GM23338 (cell line): ENCODE measurements around the gene STRA6. TPM values are rescaled to one million over a fixed set of nuclear protein-coding genes. Genes with fewer than 3 reads are reported as not detected.

Experiments
- ATAC-seq: fragments of 200-7000 bp; cut with Tn5 transposase; 3 replicates; pipeline ENCODE4 v1.9.1; 2020
- DNase-seq: peaks from one replicate; pipeline ENCODE4 v3.0.0-alpha.2; 2015; ENCODE audit warnings: low spot score
- H2AFZ ChIP-seq: fragments of 200-600 bp; sonication (generic); 2 replicates; pipeline ENCODE4 v1.8.0; 2016; ENCODE audit warnings: antibody characterized with exemption, mild to moderate bottlenecking, moderate library complexity
- H3F3A ChIP-seq: fragments of 200-600 bp; sonication (generic); replicated peaks from 2 replicates; pipeline ENCODE4 v1.8.0; 2017; ENCODE audit warnings: antibody characterized with exemption, mixed run types, low read depth
- H3K27ac ChIP-seq: fragments of 200-600 bp; sonication (generic); 2 replicates; pipeline ENCODE4 v1.6.1; 2016; ENCODE audit warnings: low read depth
- H3K27me3 ChIP-seq: fragments of 200-600 bp; sonication (generic); 2 replicates; pipeline ENCODE4 v1.8.0; 2016; ENCODE audit warnings: mild to moderate bottlenecking, mixed run types, moderate library complexity; ENCODE audit not compliant: insufficient read depth
- H3K36me3 ChIP-seq: fragments of 200-600 bp; sonication (generic); 2 replicates; pipeline ENCODE4 v1.8.0; 2016; ENCODE audit warnings: mild to moderate bottlenecking; ENCODE audit not compliant: insufficient read depth
- H3K4me1 ChIP-seq: fragments of 200-600 bp; sonication (generic); 2 replicates; pipeline ENCODE4 v1.8.0; 2016; ENCODE audit warnings: mild to moderate bottlenecking, moderate library complexity; ENCODE audit not compliant: insufficient read depth
- H3K4me2 ChIP-seq: fragments of 200-600 bp; sonication (generic); 2 replicates; pipeline ENCODE4 v1.7.1; 2017; ENCODE audit warnings: mixed run types
- H3K4me3 ChIP-seq: fragments of 200-600 bp; sonication (generic); 2 replicates; pipeline ENCODE4 v1.6.1; 2016; ENCODE audit warnings: mixed run types
- H3K79me2 ChIP-seq: fragments of 200-600 bp; sonication (generic); replicated peaks from 2 replicates; pipeline ENCODE4 v1.8.0; 2017; ENCODE audit warnings: mild to moderate bottlenecking; ENCODE audit not compliant: insufficient read depth
- H3K9me2 ChIP-seq: fragments of 200-600 bp; sonication (generic); 2 replicates; pipeline ENCODE4 v1.8.0; 2017; ENCODE audit not compliant: insufficient read depth
- H4K20me1 ChIP-seq: fragments of 200-600 bp; sonication (generic); replicated peaks from 2 replicates; pipeline ENCODE4 v1.8.0; 2017; ENCODE audit warnings: mild to moderate bottlenecking; ENCODE audit not compliant: insufficient read depth
- H3K27ac Mint-ChIP-seq: 2 replicates; pipeline ENCODE4 v1.8.0; 2020; ENCODE audit warnings: inconsistent platforms, mild to moderate bottlenecking, moderate library complexity, mixed read lengths
- H3K27me3 Mint-ChIP-seq: 3 replicates; pipeline ENCODE4 v1.8.0; 2022; ENCODE audit warnings: low read depth, mild to moderate bottlenecking, moderate library complexity, mixed read lengths, inconsistent platforms; ENCODE audit not compliant: insufficient read depth, poor library complexity
- H3K36me3 Mint-ChIP-seq: 3 replicates; pipeline ENCODE4 v1.8.0; 2021; ENCODE audit warnings: low read depth, mild to moderate bottlenecking, inconsistent platforms, moderate library complexity, mixed read lengths
- H3K4me1 Mint-ChIP-seq: 3 replicates; pipeline ENCODE4 v1.8.0; 2020; ENCODE audit warnings: mild to moderate bottlenecking, inconsistent platforms, mixed read lengths
- H3K4me3 Mint-ChIP-seq: 3 replicates; pipeline ENCODE4 v1.8.0; 2021; ENCODE audit warnings: moderate library complexity, mild to moderate bottlenecking, inconsistent platforms, mixed read lengths
- H3K9me3 Mint-ChIP-seq: 3 replicates; pipeline ENCODE4 v1.8.0; 2020; ENCODE audit warnings: moderate library complexity, mild to moderate bottlenecking, inconsistent platforms, mixed read lengths
- CREB1 ChIP-seq: fragments of 250-450 bp; sonication (Bioruptor Pico); IDR thresholded peaks from 2 replicates; pipeline ENCODE4 v1.5.0; 2020; ENCODE audit warnings: low read depth, mild to moderate bottlenecking, moderate library complexity
- ETS1 ChIP-seq: IDR thresholded peaks from 2 replicates; pipeline ENCODE4 v1.6.1; 2016; ENCODE audit warnings: antibody characterized with exemption
- EZH2 ChIP-seq: fragments of 200-600 bp; sonication (generic); IDR thresholded peaks from one replicate; pipeline ENCODE4 v1.8.0; 2017; ENCODE audit warnings: antibody characterized with exemption, mild to moderate bottlenecking, low read depth; ENCODE audit not compliant: unreplicated experiment
- EZH2phosphoT487 ChIP-seq: fragments of 200-600 bp; sonication (generic); IDR thresholded peaks from one replicate; pipeline ENCODE4 v1.8.1; 2018; ENCODE audit warnings: antibody characterized with exemption; ENCODE audit not compliant: unreplicated experiment
- JUNB ChIP-seq: IDR thresholded peaks from one replicate; pipeline ENCODE4 v1.6.1; 2016; ENCODE audit warnings: antibody characterized with exemption; ENCODE audit not compliant: unreplicated experiment
- NANOG ChIP-seq: IDR thresholded peaks from 2 replicates; pipeline ENCODE4 v1.6.1; 2016; ENCODE audit warnings: antibody characterized with exemption, borderline replicate concordance
- POLR2AphosphoS5 ChIP-seq: IDR thresholded peaks from 2 replicates; pipeline ENCODE4 v1.6.1; 2016; ENCODE audit warnings: antibody characterized with exemption, low read depth
- REST ChIP-seq: IDR thresholded peaks from one replicate; pipeline ENCODE4 v1.6.1; 2018; ENCODE audit warnings: antibody characterized with exemption; ENCODE audit not compliant: unreplicated experiment
- STAT1 ChIP-seq: IDR thresholded peaks from one replicate; pipeline ENCODE4 v1.6.1; 2016; ENCODE audit warnings: antibody characterized with exemption; ENCODE audit not compliant: unreplicated experiment
- ZNF114 ChIP-seq: fragments of 250-450 bp; sonication (Bioruptor Pico); IDR thresholded peaks from 2 replicates; pipeline ENCODE4 v1.5.0; 2020; ENCODE audit warnings: mild to moderate bottlenecking, moderate library complexity
- ZNF331 ChIP-seq: fragments of 250-450 bp; sonication (Bioruptor Pico); IDR thresholded peaks from 2 replicates; pipeline ENCODE4 v1.5.0; 2020; ENCODE audit warnings: low read depth, mild to moderate bottlenecking, moderate library complexity
- ZNF462 ChIP-seq: fragments of 250-450 bp; sonication (Bioruptor Pico); IDR thresholded peaks from 2 replicates; pipeline ENCODE4 v1.5.0; 2020; ENCODE audit warnings: mild to moderate bottlenecking, moderate library complexity
- polyA plus RNA-seq: library from polyadenylated mRNA; unstranded; fragments of >200 nt; fragmentation: Nextera tagmentation; extraction: Ambion mirVana; gene quantifications from 2 replicates; pipeline ENCODE4 v1.2.1, GENCODE V29; 2016
- total RNA-seq: library from RNA; depleted of rRNA; stranded (reverse); fragments of >200 nt; shearing (Covaris generic); gene quantifications from 2 replicates; pipeline ENCODE4 v1.2.3, GENCODE V29; 2014
- TF ChIP-seq, protein P1 (sequence below), 2 experiments: fragments of 200-600 bp in 1 of 2; sonication (generic) in 1 of 2; conservative IDR thresholded peaks; 2 replicates each; pipeline versions ENCODE4 v1.5.1 to v1.6.1; 2016 to 2017; ENCODE audit warnings: antibody characterized with exemption in 2 of 2, low read depth in 2 of 2, mild to moderate bottlenecking in 2 of 2, moderate library complexity in 1 of 2

The STRA6 gene
- total and polyA plus RNA-seq, 2 experiments from 2014 or later = 8.2 to 9.9 TPM

- no peaks in the 10 kb centered on the region for H3F3A ChIP-seq
- DNase-seq = no peak
- H3K36me3 ChIP-seq = no peaks in the 10 kb centered on the region
- no peaks in the 10 kb centered on the region; the same call in 1 of the 2 replicates for H3K27me3 ChIP-seq
- H3K4me1 Mint-ChIP-seq = peaks cover 14% of the 10 kb centered on the region
- no peak for ATAC-seq
- H3K27me3 Mint-ChIP-seq = peaks cover 15% of the 10 kb centered on the region
- no peak overlapping the region for H2AFZ ChIP-seq
- H3K36me3 Mint-ChIP-seq = no peaks in the 10 kb centered on the region
- no peaks in the 10 kb centered on the region for H3K79me2 ChIP-seq
- H3K4me1 ChIP-seq = no peaks in the 10 kb centered on the region
- peaks cover 5% of the 10 kb centered on the region; the same call in 2 of the 3 replicates for H3K9me3 Mint-ChIP-seq
- no peak overlapping the region for H3K27ac Mint-ChIP-seq
- H3K4me3 Mint-ChIP-seq = no peak overlapping the region
- H3K4me2 ChIP-seq = no peak overlapping the region
- H4K20me1 ChIP-seq = no peaks in the 10 kb centered on the region
- no peaks in the 10 kb centered on the region for H3K9me2 ChIP-seq
- H3K4me3 ChIP-seq = no peak overlapping the region
- TF ChIP-seq, protein P1, sequence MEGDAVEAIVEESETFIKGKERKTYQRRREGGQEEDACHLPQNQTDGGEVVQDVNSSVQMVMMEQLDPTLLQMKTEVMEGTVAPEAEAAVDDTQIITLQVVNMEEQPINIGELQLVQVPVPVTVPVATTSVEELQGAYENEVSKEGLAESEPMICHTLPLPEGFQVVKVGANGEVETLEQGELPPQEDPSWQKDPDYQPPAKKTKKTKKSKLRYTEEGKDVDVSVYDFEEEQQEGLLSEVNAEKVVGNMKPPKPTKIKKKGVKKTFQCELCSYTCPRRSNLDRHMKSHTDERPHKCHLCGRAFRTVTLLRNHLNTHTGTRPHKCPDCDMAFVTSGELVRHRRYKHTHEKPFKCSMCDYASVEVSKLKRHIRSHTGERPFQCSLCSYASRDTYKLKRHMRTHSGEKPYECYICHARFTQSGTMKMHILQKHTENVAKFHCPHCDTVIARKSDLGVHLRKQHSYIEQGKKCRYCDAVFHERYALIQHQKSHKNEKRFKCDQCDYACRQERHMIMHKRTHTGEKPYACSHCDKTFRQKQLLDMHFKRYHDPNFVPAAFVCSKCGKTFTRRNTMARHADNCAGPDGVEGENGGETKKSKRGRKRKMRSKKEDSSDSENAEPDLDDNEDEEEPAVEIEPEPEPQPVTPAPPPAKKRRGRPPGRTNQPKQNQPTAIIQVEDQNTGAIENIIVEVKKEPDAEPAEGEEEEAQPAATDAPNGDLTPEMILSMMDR (conservative IDR thresholded peaks at IDR 0.05; ENCODE audit: low read depth in 2 of 2) = no peak
- TF ChIP-seq CREB1 (CRISPR knock-in tag) = no peak
- no peak for TF ChIP-seq ZNF462 (CRISPR knock-in tag)
- TF ChIP-seq EZH2 = no peak
- TF ChIP-seq ZNF331 = no peak
- no peak for TF ChIP-seq ETS1
- TF ChIP-seq POLR2AphosphoS5 = no peak
- no peak for TF ChIP-seq ZNF114 (CRISPR knock-in tag)
- TF ChIP-seq JUNB = no peak
- TF ChIP-seq NANOG = no peak
- no peak for TF ChIP-seq REST
- TF ChIP-seq STAT1 = no peak
- no peak for TF ChIP-seq EZH2phosphoT487
- no peak overlapping the region for H3K27ac ChIP-seq
Observed at GRCh38 chr15:74165461-74165860, 37.1 kb downstream of the STRA6 start.
